GM23248 (cell line): Measurements from ENCODE around the gene CMSS1.

Experiments used
- EZH2 ChIP-seq: fragments of 200-600 bp; sonication (generic); IDR thresholded peaks from 2 replicates; pipeline ENCODE4 v1.6.1; 2018; ENCODE audit warnings: antibody characterized with exemption, mild to moderate bottlenecking; ENCODE audit not compliant: insufficient read depth, poor library complexity, severe bottlenecking
- EZH2phosphoT487 ChIP-seq: fragments of 200-600 bp; sonication (generic); IDR thresholded peaks from 2 replicates; pipeline ENCODE4 v1.6.1; 2018; ENCODE audit warnings: antibody characterized with exemption, moderate library complexity, mild to moderate bottlenecking, low read depth; ENCODE audit not compliant: insufficient read depth

GRCh38 chr3:100123112-100123511 is 305.4 kb downstream of the CMSS1 start:
- TF ChIP-seq EZH2, result no peak
- no peak for TF ChIP-seq EZH2phosphoT487
